Esophagus squamous epithelium (tissue), 4 donors: ENCODE data around the gene ANKRD28.

Experiments
- POLR2A ChIP-seq, 4 donors: fragments of 450-650 bp; IDR thresholded peaks; one replicate each; pipeline ENCODE4 v1.6.1; 2017; ENCODE audit warnings: antibody characterized with exemption in 4 of 4, mild to moderate bottlenecking in 4 of 4, moderate library complexity in 3 of 4
- TF ChIP-seq, protein P1 (sequence below), 6 experiments: fragments of 450-650 bp in 4 of 6; fragments of 200-600 bp in 2 of 6; sonication (generic) in 2 of 6; IDR thresholded peaks; one replicate each; pipeline ENCODE4 v1.5.1; 2016 to 2019; ENCODE audit warnings: antibody characterized with exemption in 6 of 6, mild to moderate bottlenecking in 4 of 6, moderate library complexity in 4 of 6

DNA sequence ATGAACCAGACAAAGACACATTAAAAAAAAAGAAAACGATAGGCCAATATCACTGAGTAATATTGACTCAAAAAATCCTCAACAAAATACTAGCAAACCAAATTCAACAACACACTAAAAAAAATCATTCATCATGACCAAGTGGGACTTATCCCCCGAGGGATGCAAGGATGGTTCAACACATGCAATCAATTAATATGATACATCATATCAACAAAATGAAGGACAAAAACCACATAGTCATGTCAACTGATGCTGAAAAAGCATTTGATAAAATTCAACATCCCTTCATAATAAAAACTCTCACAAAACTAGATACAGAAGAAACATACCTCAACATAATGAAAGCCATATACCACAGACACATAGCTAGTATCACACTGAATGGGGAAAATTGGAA lies 41.8 kb upstream of the ANKRD28 start:
- TF ChIP-seq, protein P1, sequence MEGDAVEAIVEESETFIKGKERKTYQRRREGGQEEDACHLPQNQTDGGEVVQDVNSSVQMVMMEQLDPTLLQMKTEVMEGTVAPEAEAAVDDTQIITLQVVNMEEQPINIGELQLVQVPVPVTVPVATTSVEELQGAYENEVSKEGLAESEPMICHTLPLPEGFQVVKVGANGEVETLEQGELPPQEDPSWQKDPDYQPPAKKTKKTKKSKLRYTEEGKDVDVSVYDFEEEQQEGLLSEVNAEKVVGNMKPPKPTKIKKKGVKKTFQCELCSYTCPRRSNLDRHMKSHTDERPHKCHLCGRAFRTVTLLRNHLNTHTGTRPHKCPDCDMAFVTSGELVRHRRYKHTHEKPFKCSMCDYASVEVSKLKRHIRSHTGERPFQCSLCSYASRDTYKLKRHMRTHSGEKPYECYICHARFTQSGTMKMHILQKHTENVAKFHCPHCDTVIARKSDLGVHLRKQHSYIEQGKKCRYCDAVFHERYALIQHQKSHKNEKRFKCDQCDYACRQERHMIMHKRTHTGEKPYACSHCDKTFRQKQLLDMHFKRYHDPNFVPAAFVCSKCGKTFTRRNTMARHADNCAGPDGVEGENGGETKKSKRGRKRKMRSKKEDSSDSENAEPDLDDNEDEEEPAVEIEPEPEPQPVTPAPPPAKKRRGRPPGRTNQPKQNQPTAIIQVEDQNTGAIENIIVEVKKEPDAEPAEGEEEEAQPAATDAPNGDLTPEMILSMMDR (IDR thresholded peaks at IDR 0.05): no peak
- no peak for TF ChIP-seq POLR2A (IDR thresholded peaks at IDR 0.05)
